Stimulated activated CD8-positive, alpha-beta memory T cell treated with anti-CD3 and anti-CD28 coated beads, Interleukin-2, amount 100 ng/mL, for 1 hour (primary cell): Measurements from ENCODE around the gene SLC16A2.
"Not testable (repeated sequence)": the region's sequence is repeated elsewhere in the genome, so short reads cannot be mapped to it uniquely, and the experiment has no call there.

ENCODE experiments used
- DNase-seq, 2 donors: peaks; one replicate each; pipeline ENCODE4 v3.0.0-alpha.2; 2020; ENCODE audit warnings: low read depth in 2 of 2

Gene SLC16A2

GRCh38 chrX:74506317-74507115 is 85.2 kb downstream of the SLC16A2 start:
- no peak for DNase-seq

- no peak for DNase-seq
Observed at GRCh38 chrX:74507191-74507590, 85.9 kb downstream of the SLC16A2 start.

- no peak for DNase-seq
Observed at GRCh38 chrX:74509989-74510388, 88.7 kb downstream of the SLC16A2 start.

GRCh38 chrX:74510401-74510800 is 89.1 kb downstream of the SLC16A2 start:
- DNase-seq = no peak

- no peak for DNase-seq
Observed at GRCh38 chrX:74511704-74512103, 90.4 kb downstream of the SLC16A2 start.

- no peak for DNase-seq
Observed at GRCh38 chrX:74514384-74514783, 93.1 kb downstream of the SLC16A2 start.

GRCh38 chrX:74515356-74515755 is 94.1 kb downstream of the SLC16A2 start:
- no peak for DNase-seq

GRCh38 chrX:74516013-74516412 is 94.7 kb downstream of the SLC16A2 start:
- DNase-seq = not testable (repeated sequence)

- DNase-seq = no peak
Observed at GRCh38 chrX:74519870-74520269, 98.6 kb downstream of the SLC16A2 start.

DNA sequence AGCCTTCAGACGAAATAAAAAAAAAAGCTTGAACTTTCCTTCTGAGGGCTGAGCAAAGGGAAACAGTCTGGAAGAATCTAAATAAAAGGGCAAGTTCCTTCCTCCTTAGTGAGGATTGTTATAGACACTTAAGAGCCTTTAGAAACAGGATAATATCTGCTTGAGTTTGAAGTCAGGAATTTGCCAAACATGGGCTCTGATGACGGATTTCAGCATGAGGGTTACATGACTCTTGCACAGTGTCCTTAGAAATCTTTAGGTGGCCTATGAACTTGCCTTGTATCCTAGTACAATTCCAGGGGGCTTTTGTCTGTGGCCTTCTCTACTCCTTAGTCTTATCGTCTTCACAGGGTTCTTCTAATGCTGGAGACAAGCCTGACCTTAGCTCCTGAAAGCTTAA is 99.0 kb downstream of the SLC16A2 start:
- DNase-seq = no peak

DNA sequence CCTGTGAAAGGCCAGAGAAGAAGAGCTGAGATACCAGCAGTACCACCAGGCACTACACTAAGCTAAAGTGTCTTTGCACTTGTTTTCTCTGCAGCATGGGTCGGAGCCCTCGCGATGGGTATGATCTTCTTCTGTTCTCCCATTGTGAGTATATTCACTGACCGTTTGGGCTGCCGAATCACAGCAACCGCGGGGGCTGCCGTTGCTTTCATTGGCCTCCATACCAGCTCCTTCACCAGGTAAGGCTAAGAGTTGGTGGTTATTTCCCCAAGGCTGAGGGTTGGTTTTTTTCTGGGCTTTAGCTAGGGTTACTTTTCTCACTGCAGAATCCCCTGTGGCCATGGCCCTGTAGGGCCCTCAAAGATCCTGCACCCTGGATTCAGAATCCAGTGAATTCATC is 99.6 kb downstream of the SLC16A2 start:
- no peak for DNase-seq

- no peak for DNase-seq
Observed at GRCh38 chrX:74521961-74522751, 100.9 kb downstream of the SLC16A2 start.

GRCh38 chrX:74523224-74523623 is 101.9 kb downstream of the SLC16A2 start:
- no peak for DNase-seq

GRCh38 chrX:74523870-74524735 is 102.8 kb downstream of the SLC16A2 start:
- no peak for DNase-seq

DNA sequence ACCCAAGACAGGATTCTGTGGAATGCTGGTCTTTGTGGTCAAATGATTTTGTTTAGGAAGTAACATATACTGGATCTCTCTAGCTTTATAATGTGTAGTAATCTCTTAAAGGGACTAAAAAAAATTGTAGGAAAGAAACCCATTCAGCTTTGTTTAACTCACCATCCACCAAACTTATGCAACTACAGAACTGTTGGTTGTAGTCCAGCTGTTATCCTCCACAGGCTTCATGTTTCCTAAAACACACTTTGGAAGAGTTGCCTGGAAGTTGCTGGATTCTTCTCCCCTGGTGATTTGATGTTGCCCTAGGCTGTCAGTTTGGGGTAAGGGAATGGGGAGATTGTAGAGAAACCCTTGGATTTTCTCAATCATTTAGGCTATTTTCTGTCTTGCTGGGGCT is 103.8 kb downstream of the SLC16A2 start:
- DNase-seq = no peak

- no peak for DNase-seq
Observed at GRCh38 chrX:74526764-74527163, 105.5 kb downstream of the SLC16A2 start.

DNA sequence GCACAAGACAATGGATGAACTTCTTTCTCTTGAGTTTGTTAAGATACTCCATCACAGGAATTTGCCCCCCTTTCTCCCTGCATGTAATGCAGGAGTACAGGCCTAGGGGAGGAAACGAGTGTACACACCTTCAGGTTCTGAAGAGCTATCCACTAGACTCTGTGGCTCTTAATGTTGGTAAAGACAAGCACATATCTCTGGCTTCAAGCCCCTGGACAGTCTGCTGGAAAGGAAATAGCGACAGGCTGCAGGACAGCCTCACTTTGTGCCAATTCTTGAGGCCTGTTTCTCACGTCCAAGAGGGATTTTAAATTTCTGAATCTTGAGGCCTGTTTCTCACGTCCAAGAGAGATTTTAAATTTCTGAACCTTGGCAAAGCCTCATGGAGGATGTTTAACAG is 106.1 kb downstream of the SLC16A2 start:
- no peak for DNase-seq

GRCh38 chrX:74529311-74529710 is 108.0 kb downstream of the SLC16A2 start:
- DNase-seq = no peak

- DNase-seq = no peak
Observed at GRCh38 chrX:74531081-74531480, 109.8 kb downstream of the SLC16A2 start.

GRCh38 chrX:74534569-74535038 is 113.3 kb downstream of the SLC16A2 start:
- DNase-seq = no peak

DNA sequence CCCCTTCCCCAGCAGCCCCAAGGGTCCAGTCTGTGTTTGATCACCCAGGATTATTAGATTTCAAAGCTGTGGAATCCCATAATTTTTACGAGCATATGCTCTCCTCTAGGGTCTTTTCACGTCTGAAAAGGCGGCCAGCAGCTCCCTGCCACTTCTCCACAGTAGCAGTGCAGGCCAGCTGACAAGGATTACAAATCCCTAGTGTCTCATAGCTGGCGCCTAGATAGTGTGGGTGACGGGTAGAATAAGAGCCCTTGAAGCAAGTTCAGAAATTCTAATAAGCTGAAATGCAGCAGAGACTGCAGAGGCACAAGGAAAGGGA is 113.8 kb downstream of the SLC16A2 start:
- DNase-seq = no peak
